Right kidney (tissue), 1 donor: ENCODE data around the gene LCLAT1.

Source experiments
- DNase-seq: peaks from one replicate; pipeline ENCODE4 v3.0.0-alpha.2; 2016

LCLAT1 gene

DNA sequence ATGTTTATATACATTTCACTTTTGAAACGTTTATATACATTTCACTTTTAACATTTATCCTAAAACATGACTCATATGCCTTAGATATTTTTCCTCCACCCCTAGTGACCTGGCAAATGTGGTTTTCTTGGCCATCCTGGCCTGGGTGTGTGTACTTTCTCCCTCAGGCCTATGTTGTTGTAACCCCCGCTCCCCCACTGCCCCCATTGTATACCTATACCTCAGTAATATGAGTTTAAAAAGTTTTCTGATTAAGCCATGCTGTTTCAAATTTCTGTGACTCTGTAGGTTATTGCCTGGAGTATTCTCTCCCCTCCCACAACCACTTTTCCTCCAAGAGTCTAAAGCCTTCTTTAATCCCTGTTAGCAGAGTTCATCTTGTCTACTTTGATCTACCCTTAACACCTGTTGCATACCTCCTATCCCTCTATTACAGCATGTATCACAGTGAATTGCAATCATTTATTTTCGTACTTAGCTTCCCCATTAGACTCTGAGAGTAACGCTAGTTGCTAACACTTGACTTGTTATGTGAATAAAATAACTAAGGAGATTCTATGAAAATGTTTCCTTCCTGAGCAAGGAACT lies 67.9 kb downstream of the LCLAT1 start:
- DNase-seq, result no peak

DNA sequence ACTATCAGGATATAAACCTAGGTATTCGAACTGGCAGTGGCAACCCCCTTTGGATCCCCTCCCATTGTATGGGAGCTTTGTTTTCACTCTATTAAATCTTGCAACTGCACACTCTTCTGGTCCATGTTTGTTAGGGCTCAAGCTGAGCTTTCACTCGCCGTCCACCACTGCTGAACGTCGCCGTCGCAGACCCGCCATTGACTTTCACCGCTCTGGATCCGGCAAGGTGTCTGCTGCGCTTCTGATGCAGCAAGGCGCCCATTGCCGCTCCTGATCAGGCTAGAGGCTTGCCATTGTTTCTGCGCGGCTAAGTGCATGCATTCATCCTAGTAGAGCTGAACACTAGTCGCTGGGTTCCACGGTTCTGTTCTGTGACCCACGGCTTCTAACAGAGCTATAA lies 69.1 kb downstream of the LCLAT1 start:
- DNase-seq, result no peak

DNA sequence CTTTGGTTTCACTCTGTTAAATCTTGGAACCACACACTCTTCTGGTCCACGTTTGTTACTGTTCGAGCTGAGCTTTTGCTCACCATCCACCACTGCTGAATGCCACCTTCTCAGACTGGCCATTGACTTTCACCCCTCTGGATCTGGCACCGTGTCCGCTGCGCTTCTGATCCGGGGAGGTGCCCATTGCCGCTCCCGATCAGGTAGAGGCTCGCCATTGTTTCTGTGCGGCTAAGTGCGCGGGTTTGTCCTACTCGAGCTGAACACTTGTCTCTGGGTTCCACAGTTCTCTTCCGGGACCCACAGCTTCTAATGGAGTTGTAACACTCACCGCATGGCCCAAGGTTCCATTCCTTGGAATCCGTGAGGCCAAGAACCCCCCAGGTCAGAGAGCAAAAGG lies 72.8 kb downstream of the LCLAT1 start:
- DNase-seq, result no peak

DNA sequence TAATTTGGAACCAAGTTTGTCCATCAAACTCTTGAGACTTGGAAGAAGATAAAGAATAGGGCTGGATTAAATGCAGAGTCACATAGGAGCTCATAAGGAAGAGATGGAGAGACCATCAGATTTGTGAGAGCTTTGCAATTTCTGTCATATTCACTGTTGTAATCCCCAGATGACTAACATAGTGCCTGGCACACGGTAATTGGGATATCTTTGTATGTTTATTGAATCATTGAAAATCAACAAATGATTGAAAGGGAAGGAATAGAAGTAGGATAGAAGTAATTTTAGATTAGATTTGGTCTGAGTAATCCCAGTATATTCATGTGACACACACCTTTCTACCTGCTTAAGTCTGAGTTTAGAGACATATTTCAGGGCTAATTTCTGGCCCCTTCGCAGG lies 75.4 kb downstream of the LCLAT1 start:
- DNase-seq, result no peak

DNA sequence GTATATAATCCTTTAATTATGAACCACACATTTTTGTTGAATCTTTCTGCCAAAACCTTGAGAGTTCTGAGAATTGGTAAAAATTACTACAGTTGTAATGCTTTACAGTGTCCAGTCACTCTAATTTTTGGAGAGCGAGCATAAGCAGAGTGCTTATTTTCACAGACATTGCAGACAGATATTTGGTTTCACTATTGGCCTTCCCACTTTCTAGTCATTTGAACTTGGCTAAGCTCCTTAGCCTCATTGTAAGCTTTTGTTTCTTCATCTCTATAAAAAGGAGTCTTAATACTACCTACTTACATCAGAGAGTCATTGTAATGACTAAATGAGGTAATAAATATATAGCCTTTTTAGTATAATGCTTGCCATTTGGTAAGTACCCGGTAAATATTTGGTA lies 80.4 kb downstream of the LCLAT1 start:
- no peak for DNase-seq

DNA sequence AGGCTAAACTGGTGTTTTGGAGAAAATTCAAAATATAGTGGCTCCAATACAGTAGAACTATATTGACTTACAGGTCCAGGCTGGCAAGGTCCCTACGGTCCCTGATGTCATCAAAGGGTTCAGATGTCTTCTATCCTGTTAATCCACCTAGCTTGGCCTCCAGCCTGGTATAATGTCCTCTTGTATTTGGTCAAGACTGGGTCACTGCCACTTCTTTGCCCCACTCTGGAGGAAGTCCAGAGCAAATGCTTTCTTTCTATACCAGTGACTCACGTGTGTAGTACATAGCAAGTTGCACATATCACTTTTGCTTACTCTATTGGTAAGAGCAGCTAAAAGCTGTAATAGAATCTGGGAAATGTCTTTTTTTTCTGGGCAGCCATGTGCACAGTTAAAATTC lies 80.8 kb downstream of the LCLAT1 start:
- DNase-seq, result no peak

DNA sequence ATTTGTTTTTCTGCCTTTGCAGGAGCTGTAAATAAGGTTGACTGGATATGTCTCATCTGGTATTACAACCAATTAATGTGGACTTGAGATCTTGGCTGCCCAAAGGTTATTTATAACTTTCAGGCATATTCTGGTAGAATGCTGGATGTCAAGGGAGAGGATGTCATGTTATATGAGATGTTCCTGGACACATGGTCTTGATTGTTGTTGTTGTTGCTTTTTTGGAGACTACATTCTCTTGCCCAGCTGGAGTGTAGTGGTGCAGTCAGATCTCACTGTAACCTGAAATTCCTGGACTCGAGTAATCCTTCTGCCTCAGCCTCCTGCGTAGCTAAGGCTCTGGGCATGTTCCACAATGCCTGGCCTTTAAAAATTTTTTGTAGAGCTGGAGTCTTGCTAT lies 83.3 kb downstream of the LCLAT1 start:
- DNase-seq, result no peak

DNA sequence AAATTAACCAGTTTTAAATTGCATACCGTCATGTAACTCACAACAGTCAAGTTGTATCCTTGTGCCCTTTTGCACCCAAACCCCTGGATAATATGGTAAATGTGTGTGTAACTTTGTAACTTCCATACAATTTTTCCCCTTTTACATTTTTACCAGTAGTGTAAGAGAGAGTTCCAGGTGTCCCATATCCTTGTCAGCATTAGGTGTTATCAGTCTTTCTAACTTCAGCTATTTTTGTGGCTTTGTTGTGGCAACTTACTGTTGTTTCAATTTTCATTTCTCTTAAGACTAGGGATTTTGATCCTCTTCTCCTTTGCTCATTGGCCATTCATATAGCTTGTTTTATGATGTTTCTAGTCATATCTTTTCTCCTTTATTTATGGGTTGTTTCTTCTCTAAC lies 94.6 kb downstream of the LCLAT1 start:
- DNase-seq, result no peak

DNA sequence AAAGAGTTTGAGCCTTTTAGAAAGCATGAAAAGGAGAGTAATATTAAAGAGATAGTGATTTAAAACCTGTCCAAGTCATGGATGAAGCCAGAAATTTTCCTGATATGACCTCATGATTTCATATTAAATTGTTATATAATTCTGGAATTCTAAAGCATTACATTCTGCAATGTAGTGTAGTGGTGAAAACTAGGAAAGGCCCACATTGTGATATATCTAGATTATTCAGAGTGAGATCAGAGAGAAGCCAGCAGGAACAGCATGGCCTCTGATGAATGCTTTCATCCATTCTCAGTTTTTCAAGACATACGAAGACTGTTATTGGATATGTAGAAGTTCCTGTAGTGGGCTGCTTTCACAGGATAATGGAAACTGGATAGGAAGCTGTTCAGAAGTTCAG lies 98.8 kb downstream of the LCLAT1 start:
- no peak for DNase-seq

DNA sequence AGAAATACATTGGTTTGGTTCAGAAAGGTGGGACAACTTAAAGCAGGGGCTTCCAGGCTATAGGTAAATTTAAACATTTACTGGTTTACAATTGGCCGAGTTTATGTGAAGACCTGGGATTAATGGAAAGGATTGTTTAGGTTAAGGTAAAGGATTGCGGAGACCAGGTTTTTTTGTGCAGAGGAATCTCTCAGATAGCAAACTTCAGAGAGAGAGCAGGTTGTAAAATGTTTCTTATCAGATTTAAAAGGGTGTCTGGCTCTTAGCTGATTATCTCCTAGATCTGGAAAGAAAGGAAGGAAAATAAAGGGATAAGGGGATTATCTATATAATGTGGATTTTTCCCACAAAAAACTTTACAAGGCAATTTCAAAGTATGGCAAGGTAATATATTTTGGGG lies 101.3 kb downstream of the LCLAT1 start:
- DNase-seq, result no peak

DNA sequence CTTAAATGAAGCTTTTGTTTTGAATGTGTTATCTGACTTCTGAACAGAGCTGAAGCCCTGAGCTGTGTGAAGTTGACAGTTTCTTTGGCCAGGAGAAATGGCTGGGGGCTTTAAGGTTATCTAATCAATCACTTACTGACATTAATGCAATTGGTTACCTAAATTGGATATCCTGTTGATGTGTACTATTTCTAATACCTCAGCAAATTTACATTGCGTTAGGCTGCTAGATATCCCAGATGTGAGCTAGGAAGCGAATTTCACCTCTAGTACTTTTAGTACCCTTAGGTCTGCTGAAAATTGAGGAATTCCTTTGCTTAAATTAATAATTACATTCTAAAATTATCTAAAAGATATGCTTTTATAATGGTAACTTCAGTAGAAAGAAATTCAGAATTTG lies 102.0 kb downstream of the LCLAT1 start:
- DNase-seq, result no peak

DNA sequence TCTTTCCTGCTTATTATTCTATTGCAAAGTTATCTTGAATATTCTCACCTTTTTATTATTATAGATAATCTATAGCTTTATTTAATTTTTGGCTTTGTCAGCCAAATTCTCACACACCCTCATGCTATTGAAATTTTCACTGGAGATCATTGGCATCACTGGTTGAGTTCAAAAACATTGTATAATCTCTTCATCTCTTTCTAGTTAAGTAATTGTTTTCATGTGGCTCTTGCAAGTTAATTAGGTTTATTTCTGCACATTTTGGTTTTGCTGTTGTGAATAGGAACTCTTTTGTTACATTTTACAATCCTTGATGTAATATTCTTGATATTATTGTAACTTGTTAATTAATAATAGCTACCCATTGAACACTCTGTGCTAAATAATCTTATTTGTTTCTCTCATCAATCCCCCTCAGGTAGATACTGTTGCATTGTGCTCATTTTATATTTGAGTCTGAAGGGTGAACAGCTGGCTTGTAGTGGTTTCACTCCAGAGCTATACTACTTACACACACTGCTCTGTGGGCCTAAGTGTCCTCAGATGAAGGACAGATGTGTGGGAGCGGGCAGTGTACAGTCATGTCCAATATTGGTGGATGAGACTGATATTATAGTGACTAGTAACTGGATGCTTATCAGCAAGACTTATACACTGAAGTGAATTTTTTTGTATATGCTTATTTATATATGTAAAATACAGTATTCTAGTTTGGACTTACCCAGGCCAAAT lies 112.7 kb downstream of the LCLAT1 start:
- DNase-seq, result no peak

DNA sequence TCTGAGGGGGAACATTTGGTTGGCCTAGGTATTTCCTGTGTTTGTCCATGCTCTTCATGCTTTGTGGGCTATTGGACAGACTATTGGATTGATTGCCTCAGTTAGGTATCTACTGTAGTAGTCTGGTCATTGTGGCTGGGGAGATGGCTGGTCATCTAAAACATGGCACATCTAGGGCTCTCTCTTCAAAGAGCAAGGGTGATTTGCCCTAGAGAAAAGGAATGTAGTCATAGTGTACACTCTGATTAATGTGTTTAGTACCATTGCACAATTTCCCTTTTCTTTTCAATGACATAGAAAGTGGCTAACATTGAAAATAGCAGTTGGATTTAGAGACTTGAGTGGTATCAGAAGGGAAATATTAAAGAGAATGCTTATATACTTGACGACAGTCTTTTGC lies 114.3 kb downstream of the LCLAT1 start:
- no peak for DNase-seq

DNA sequence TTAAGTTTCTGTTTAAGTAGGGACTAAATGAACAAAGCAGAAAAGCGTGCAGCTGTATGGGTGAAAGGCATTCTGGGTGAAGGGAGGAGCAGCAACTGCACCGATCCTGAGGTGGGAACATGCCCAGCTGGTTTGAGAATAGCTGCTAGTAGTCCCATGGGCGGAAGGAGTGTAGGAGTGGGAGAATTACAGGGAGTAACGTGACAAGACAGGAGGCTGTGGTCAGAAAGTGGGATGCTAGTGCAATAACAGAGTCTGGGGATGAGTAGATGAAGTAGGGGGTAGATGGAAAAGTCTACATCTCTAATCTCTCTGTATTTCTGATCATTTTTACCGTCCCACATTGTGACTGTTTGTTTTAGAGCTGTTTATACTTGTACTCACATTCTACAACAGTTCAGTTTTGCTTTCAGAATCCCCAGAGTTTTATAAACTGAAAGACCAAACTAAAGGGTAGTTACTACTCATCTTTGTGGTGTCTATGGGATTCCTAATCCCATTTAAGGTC lies 118.9 kb downstream of the LCLAT1 start:
- no peak for DNase-seq

DNA sequence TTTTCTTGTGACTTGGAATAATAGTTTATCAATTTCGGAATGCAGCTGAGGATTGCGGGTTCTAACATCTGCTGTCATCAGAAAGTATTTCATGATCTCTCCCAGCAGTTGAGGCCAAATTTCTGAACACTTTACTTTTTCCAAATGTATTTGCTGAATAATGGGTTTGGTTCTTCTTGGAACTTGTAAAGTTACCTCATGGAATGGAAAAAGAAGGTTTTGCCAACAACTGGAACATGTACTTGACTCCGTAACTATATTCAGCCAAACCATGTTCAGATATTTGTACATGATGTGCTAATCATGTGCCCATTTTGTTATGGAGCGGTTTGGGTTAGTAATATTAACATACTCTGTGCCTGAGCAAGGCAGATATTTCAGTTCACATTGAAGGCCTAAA lies 119.6 kb downstream of the LCLAT1 start:
- no peak for DNase-seq

DNA sequence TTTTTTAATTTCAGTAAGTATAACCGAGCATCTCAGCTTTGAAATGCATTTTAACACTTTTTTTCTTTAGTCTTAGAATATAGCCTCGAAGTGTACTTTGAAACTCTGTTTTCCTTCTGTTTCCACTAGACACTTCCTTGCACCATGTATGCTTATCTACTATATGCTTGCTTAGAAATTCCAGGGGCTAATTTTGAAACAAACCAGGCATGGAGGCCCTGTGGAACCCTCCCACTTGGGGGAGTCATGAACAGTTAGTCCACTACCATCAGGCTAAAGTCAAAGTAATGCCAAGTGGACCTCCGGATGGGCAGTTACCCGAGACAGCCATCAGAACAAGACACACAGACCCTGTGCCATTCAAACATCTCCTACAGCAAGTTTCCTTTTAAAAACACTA lies 120.3 kb downstream of the LCLAT1 start:
- DNase-seq, result no peak

DNA sequence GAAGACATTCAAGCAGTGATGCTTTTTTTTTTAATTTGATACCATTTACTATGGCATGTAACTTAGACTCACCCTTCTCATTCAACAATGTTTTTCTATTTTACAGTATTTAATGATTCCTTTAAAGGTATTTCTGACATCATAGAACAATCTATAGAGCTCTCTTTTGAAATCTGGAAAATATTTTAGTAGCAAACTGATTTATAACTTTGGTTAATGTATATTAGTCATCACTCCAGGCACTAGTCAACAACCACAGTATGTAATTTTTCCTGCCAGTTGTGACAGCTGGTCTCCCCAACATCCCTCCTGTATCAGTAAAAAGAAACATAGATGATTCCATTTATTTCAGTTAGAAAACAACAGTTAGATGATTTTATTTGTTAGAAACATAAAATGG lies 122.9 kb downstream of the LCLAT1 start:
- DNase-seq, result no peak

DNA sequence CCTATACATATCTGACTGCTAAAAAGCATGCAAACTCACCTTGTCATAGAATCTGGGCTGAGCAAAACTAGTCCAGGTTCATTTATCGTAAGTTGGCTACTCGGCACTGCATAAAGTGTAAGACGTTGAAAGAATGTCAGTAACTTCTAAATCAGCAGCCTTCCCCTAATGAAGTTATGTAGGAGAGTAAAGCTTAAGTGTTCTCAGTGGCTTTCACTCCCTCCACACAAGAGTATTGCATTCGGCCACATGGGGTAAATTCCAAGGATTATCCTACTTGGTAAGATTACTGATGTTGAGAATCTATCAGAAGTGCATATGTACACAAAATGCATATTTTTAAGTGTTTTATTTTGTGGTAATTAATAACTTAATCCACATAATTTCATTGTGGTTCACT lies 130.1 kb downstream of the LCLAT1 start:
- DNase-seq, result no peak

DNA sequence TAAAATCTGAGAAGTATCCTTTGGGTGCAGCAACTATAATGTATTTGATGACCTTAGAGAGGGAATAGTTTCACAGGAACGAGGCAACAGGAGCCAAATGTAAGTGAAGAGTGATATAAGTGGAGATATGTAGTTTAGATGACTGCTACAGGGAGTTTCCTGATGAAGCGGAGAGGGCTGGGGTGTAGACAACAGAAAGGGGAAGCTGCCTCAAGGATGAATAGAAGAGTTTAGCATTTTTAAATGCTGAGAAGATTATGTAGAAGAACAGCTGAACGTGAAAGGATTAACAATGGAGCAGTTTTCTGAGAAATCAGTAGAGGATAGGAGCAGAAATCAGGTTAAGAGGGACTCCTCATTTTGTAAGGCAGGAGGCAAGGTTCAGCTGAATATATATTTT lies 133.3 kb downstream of the LCLAT1 start:
- DNase-seq, result no peak

DNA sequence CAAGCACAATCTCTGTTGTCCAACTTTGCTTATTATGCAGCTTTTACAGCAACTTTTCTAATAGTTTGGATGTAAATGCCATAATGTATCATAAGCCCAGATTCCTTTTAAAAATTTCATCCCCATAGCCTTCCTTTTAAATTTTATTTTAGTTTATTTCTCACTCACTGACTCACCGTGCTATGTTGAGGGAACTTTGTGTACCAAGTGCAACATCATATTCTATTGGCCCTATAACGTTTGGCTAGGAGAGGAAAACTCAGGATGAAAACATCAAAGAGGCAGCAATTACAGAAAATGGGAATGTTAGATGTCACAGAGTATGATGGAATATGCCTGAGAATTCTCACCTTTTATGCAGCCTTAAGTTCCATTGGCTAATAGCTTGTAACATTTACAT lies 135.5 kb downstream of the LCLAT1 start:
- DNase-seq, result no peak

DNA sequence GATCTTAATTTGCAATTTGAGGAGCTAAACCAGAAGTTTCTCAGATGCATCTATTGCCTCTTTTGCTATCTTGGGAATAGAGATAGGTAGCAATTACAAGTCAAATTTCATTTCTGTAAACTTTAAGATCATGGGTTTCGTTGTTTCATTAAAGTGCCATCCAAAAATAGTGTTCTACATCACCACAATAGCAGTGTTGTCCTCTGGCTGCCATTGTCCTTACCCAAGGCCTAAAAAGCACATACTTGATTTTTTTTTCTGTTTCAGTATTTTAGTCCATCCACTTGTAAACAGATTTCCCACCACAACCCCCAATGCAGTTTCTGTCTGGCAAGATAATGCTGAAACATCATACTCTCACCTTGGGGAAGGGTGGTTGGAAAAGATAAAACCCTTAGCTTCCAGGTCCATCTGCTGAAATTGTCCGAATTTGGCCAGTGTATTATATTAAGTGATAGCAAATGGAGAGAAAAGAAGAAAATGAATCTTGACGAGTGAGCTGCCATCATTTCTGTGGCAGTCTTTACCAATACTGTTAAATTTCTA lies 136.2 kb downstream of the LCLAT1 start:
- no peak for DNase-seq

DNA sequence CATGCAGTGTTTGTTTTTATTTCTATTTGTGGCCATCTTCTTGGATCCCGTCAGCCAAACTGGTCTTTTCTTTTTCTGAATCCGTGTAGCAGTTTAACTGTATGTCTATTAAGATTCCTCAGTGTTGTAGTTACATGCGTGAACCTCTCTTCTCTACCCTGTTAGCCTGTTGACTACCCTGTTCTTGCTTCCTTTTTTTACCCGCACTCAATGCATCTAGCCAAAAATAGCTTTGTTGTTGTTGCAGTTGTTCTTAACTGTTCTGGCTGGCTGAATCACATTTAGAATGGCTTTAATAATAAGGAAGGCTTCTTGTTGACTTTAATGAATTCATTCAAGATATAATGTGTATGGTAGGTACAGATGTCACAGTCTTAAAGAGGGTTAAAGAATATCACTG lies 137.1 kb downstream of the LCLAT1 start:
- DNase-seq, result no peak

DNA sequence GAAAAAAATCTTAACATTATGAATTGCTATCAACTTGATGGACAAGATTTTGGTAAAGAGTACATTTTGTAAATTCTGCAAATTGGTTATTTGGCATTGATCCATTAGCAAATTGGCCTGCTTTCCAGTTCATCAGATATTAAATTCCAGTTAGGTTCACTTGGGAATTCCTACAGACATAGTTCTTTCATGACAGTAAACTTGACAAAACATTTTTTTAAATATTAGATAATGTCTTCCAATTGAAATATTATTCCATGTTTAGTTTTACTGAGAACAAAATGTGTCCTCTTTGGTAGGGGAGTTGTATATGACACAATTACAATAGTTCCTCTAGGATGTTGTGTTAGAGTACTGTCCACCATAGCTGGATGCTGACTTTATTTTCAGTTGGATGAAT lies 141.9 kb downstream of the LCLAT1 start:
- no peak for DNase-seq

DNA sequence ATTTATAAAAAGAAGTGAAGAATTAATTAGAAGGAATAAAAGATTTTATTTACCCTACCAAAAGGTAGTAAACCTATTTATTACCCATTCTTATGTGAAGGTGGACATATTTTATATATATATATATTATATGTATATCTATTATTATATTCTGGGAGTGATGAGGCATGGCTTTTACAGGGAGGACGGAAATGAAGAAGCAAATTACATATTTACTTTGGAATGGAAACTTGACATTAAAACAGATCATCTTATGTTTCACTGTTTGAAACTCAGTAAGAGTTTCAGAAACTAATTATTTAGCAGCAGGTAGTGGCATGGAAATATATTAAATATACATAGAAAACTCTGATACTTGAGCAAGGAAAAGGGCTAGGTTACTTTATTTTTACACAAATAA lies 143.4 kb downstream of the LCLAT1 start:
- DNase-seq, result no peak
